Testis (tissue), 3 donors: ENCODE measurements around the gene OPA1. TPM values are rescaled to one million over a fixed set of nuclear protein-coding genes. Genes with fewer than 3 reads are reported as not detected.
A peak's percentile ranks its signal among the peaks of the same experiment; 100 is the strongest.

Experiments used
- DNase-seq: peaks from one replicate; pipeline ENCODE4 v3.0.0-alpha.2; 2019
- H3K27ac ChIP-seq, 2 donors: fragments of 200-600 bp; sonication (generic); one replicate each; pipeline ENCODE4 v1.5.1; 2019
- H3K27me3 ChIP-seq: fragments of 200-600 bp; sonication (generic); one replicate; pipeline ENCODE4 v1.5.1; 2019
- H3K36me3 ChIP-seq: fragments of 200-600 bp; sonication (generic); one replicate; pipeline ENCODE4 v1.5.1; 2017; ENCODE audit warnings: low read depth; ENCODE audit errors: missing control alignments
- H3K4me1 ChIP-seq: fragments of 200-600 bp; sonication (generic); one replicate; pipeline ENCODE4 v1.5.1; 2019
- H3K4me3 ChIP-seq, 2 donors: fragments of 200-600 bp; sonication (generic); one replicate each; pipeline ENCODE4 v1.5.1; 2017 to 2019
- H3K9me3 ChIP-seq: fragments of 200-600 bp; sonication (generic); one replicate; pipeline ENCODE4 v1.5.1; 2017
- CTCF ChIP-seq, 3 experiments: fragments of 450-650 bp in 2 of 3; fragments of 200-600 bp in 1 of 3; sonication (generic) in 1 of 3; IDR thresholded peaks; one replicate each; pipeline ENCODE4 v1.5.1; 2016 to 2019; ENCODE audit warnings: antibody characterized with exemption in 3 of 3, mild to moderate bottlenecking in 2 of 3, moderate library complexity in 1 of 3
- POLR2A ChIP-seq: fragments of 450-650 bp; IDR thresholded peaks from one replicate; pipeline ENCODE4 v1.6.1; 2017; ENCODE audit warnings: antibody characterized with exemption, mild to moderate bottlenecking, moderate library complexity
- WGBS, 2 donors: methylation state at CpG; one replicate each; pipeline ENCODE4 v1.1.5; 2018; 5-methylcytosine and 5-hydroxymethylcytosine counted together
- intact Hi-C: fragments of 100-400 bp; cut with DNase I; formaldehyde crosslinking; loops from one replicate; pipeline ENCODE4 v1.15.1; 2023; ENCODE audit warnings: low total_unique reads
- polyA plus RNA-seq: library from polyadenylated mRNA; stranded (reverse); fragments of 350-450 nt; fragmentation: Illumina TruSeq; extraction: RNeasy Lipid Tissue Mini Kit (QIAGEN cat#74804); gene quantifications from one replicate; pipeline ENCODE4 v1.2.3, GENCODE V29; 2014; ENCODE audit warnings: low read depth, low replicate concordance; ENCODE audit not compliant: insufficient read depth
- total RNA-seq, 2 donors: library from RNA; depleted of rRNA; stranded (reverse); fragments of >200 nt; gene quantifications; one replicate each; pipeline ENCODE4 v1.2.3, GENCODE V29; 2016

The OPA1 gene
- total and polyA plus RNA-seq, 3 donors from 2014 or later, result 21.0 to 39.8 (median 35.1) TPM

DNA sequence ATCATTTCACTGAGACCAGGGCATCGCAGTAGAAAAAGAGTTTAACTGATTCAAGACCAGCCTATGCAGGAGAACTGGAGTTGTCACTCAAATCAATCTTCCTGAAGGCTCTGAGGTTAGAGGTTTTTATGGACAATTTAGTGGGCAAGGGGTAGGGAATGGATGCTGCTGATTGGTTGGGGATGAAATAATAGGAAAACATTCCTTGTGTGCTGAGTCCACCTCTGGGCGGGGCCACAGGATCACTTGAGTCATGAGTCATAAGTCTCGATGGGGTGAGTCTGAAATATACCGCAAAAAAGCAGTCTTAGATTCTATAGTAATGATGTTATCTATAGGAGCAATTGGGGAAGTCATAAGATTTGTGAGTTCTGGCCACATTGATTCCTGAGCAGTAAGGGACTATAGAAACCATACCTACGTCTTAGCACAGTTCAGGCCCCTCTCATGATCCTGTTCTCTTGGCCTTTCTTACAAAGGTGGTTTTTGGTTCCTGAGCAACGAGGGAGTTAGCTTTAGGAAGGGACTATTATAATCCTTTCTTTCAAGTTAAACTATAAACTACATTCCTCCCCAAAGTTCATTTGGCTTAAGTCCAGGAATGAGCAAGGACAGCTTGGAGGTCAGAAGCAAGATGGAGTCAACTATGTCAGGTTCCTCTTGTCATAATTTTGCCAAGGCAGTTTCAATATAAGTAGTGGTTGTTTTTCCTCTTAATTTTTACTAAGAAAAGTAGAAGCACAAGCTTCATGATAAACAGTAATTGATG is 2.7 kb upstream of the OPA1 start:
- Histone ChIP-seq H3K27me3 (no peaks in the 10 kb centered on the region), H3K27ac (no peak overlapping the region), H3K4me3 (no peak overlapping the region), H3K36me3 (no peaks in the 10 kb centered on the region), H3K9me3 (no peaks in the 10 kb centered on the region), H3K4me1 (peaks cover 7% of the 10 kb centered on the region)
- TF ChIP-seq CTCF (IDR thresholded peaks at IDR 0.05), result no peak
- TF ChIP-seq POLR2A, result no peak
- 90% methylated on average over 6 of the region's 6 CpGs for WGBS, 2 donors
- intact Hi-C loops, result no loop called here
- DNase-seq, result no peak

DNA sequence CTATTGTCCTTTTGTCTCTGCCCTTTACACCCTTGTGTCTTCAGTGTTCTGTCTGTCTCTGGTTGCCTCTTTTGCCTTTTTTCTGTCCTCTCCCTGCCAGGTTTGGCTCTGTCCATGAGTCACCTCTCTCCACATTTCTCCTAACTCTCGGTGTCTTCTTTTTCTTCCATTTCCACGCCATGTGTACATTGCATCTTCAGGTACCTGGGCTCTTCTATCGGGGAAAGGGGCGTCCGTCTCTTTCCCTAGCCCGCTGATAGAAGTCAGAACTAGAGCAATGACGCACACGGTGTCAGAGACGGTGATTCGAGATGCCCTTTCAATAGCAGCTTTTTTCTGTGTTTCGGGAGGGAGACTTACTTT is 641 bp downstream of the OPA1 start:
- peak; percentile 34 for DNase-seq
- intact Hi-C loops, result no loop called here

GRCh38 chr3:193594946-193595689 is 2.1 kb downstream of the OPA1 start:
- 59 to 67% methylated on average over 1 of the region's 1 CpG for WGBS, 2 donors
- intact Hi-C loops, result no loop called here

More for the DNA sequence above, 641 bp downstream of the OPA1 start:
- 0 to 1% methylated on average over 11 of the region's 11 CpGs for WGBS, 2 donors
- no peaks in the 10 kb centered on the region for H3K9me3 ChIP-seq
- peaks cover 7% of the 10 kb centered on the region for H3K4me1 ChIP-seq
- H3K27ac ChIP-seq, result peak overlapping the region; percentile 86
- no peaks in the 10 kb centered on the region for H3K36me3 ChIP-seq
- H3K4me3 ChIP-seq, result peak overlapping the region; percentile 84 to 96
- no peaks in the 10 kb centered on the region for H3K27me3 ChIP-seq
- TF ChIP-seq POLR2A, result no peak
- no peak for TF ChIP-seq CTCF (IDR thresholded peaks at IDR 0.05)

GRCh38 chr3:193595939-193596487 is 3.0 kb downstream of the OPA1 start:
- 89 to 90% methylated on average over 5 of the region's 5 CpGs for WGBS, 2 donors
- no peak overlapping the region for H3K27ac ChIP-seq
- DNase-seq, result no peak
- intact Hi-C loops, result no loop called here
- no peaks in the 10 kb centered on the region for H3K27me3 ChIP-seq
- no peaks in the 10 kb centered on the region for H3K9me3 ChIP-seq
- H3K4me3 ChIP-seq, result no peak overlapping the region
- H3K4me1 ChIP-seq, result peaks cover 7% of the 10 kb centered on the region
- TF ChIP-seq POLR2A (no peak), CTCF (IDR thresholded peaks at IDR 0.05) (no peak)
- no peaks in the 10 kb centered on the region for H3K36me3 ChIP-seq

More at GRCh38 chr3:193594946-193595689, 2.1 kb downstream of the OPA1 start:
- Histone ChIP-seq H3K36me3 (no peaks in the 10 kb centered on the region), H3K27ac (no peak overlapping the region), H3K9me3 (no peaks in the 10 kb centered on the region), H3K27me3 (no peaks in the 10 kb centered on the region), H3K4me1 (peaks cover 7% of the 10 kb centered on the region), H3K4me3 (no peak overlapping the region)
- TF ChIP-seq CTCF (IDR thresholded peaks at IDR 0.05) (no peak), POLR2A (no peak)
- no peak for DNase-seq
